22Rv1 (cell line): ENCODE data around the gene DPYSL5.

Experiments used
- H3K27ac ChIP-seq: fragments of 450-650 bp; 2 replicates; pipeline ENCODE4 v1.5.1; 2017
- ZFX ChIP-seq: fragments of 450-650 bp; IDR thresholded peaks from 2 replicates; pipeline ENCODE4 v1.6.1; 2017; ENCODE audit warnings: antibody characterized with exemption, borderline replicate concordance
- TF ChIP-seq, protein P1 (sequence below): fragments of 450-650 bp; IDR thresholded peaks from 2 replicates; pipeline ENCODE4 v1.5.1; 2017; ENCODE audit warnings: mild to moderate bottlenecking

The DPYSL5 gene

DNA sequence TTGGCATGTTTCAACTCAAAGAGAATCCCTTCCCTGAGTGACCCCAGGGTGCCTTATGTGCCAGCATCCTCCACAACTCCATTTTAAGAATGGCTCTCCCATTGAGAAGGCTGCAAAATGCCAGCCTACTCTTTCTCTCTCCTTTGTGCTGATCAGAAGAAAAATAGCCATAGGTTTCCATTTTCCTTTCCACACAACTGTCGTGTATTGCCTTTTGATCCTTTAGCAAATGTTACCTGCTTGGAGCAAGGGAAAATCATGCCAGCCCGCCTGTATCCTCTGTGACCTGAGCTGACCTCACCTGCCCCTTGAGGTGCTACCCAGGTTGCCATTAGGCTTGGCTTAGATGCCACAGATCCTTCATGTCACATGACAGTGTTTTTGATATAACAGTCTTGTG, 38.8 kb downstream of the DPYSL5 start:
- TF ChIP-seq ZFX, result no peak
- TF ChIP-seq, protein P1, sequence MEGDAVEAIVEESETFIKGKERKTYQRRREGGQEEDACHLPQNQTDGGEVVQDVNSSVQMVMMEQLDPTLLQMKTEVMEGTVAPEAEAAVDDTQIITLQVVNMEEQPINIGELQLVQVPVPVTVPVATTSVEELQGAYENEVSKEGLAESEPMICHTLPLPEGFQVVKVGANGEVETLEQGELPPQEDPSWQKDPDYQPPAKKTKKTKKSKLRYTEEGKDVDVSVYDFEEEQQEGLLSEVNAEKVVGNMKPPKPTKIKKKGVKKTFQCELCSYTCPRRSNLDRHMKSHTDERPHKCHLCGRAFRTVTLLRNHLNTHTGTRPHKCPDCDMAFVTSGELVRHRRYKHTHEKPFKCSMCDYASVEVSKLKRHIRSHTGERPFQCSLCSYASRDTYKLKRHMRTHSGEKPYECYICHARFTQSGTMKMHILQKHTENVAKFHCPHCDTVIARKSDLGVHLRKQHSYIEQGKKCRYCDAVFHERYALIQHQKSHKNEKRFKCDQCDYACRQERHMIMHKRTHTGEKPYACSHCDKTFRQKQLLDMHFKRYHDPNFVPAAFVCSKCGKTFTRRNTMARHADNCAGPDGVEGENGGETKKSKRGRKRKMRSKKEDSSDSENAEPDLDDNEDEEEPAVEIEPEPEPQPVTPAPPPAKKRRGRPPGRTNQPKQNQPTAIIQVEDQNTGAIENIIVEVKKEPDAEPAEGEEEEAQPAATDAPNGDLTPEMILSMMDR, result no peak
- H3K27ac ChIP-seq, result no peak overlapping the region

DNA sequence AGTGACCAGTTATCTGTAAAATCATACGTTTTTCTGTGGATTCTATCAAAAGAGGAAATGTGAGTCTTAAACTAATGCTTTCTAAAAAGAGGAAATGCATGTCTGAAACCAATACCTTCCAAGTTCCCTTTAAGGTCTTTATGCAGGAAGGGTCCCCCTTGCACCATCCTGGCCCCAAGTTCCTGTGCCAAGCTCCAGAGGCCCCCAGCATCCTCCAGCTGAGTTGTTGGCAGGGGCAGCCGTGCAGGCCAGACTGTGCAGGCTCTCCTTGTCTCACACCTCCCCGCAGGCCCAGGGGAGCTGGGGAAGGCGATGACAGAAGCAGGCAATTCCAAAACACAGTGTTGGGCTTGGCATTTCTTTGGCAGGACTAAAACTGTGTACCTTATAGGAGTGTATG, 39.2 kb downstream of the DPYSL5 start:
- no peak overlapping the region for H3K27ac ChIP-seq
- TF ChIP-seq ZFX, result no peak
- TF ChIP-seq, protein P1, result no peak

DNA sequence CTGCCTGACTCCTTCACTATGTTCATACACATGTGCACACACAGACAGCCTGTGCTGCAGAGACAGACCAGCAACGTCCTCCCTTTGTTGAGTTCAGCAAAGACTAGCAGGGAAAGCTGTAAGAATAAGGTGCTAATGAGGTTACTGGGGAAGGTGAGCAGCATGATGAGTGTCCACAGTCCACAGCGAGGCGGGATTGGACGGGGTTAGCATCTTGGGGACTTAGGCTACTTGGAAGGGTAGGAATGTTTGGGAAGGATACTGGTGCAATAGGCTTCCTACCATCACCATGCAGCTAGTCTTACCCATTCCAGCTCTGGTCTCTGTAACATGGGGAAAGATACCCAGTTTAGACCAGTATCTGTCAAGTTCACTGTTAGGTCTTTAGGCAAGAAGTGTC, 41.9 kb downstream of the DPYSL5 start:
- no peak overlapping the region for H3K27ac ChIP-seq
- TF ChIP-seq ZFX, result no peak

DNA sequence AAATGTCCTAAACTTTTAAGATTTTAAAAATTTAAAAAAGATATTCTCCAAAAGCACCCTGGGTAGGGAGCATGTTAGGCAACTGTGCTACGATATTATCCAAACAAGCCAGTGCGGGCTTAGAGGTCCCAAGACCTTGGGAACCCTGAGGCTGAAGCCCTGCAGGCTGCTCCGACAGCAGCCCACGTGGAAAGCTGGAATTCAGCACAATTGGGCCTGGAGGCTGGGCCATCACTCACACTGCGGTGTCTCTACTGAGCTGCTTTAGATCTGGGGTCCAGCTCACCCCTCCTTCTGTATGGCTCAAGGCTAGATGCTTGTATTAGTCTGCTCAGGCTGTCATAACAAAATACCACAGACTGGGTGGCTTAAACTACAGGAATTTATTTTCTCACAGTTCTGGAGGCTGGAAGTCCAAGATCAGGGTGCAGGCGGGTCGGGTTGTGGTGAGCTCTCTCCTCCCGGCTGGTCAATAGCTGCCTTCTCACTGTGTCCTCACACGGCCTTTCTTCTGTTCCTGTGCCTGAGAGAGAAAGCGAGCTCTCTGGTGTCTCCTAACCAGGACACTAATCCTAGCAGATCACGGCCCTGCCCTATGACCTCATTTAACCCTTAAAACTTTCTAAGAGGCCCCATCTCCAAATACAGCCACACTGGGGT, 42.5 kb downstream of the DPYSL5 start:
- H3K27ac ChIP-seq, result no peak overlapping the region
- TF ChIP-seq ZFX, result no peak
- TF ChIP-seq, protein P1, result no peak

DNA sequence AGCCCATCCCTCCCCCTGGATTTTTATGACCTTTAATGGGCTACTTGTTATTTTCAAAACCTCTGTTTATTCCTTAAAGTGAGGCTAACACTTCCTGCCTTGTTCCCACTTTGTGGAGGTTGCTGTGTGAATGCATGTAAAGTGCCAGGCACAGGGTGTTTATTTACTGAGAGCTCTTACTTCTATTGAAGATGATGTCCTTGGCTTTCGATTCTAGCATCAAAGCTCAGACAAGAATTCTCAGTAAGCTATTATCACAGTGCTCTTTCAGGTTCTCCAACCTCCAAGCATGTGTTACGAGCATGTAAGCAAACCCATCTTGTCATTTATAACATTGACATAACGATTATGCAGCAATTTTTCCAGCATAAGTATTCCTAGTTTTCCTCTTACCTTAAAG, 44.2 kb downstream of the DPYSL5 start:
- TF ChIP-seq, protein P1, result no peak
- no peak overlapping the region for H3K27ac ChIP-seq

DNA sequence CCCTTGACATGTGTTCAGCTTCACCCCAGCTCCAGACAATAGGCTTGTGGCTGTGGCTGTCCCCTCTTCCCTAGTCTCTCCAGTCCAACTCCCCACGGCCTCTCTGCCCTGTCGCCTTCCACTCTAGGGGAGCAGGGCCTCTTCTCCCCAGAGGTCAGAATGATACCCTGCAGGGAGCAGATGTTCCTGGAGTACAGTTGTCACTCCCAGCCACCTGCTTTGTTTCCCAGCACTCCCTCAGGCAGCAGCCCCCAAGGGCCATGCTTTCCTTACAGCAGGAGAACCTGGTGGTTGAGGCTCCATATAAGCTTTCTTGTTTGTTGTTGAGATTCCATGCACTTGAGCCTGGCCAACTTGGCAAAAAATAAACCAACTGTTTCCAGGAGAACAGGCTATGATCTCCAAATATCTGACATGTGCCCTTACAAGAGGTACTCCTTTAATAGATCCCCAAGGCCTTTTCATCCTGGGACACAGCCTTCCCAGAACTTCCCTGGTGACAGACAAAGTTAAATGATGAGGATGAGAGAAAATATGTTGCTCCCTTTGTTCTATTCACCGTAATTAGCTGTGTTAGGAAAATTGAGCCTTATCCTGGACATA, 45.1 kb downstream of the DPYSL5 start:
- H3K27ac ChIP-seq, result no peak overlapping the region
- TF ChIP-seq, protein P1, result no peak
- TF ChIP-seq ZFX, result no peak

DNA sequence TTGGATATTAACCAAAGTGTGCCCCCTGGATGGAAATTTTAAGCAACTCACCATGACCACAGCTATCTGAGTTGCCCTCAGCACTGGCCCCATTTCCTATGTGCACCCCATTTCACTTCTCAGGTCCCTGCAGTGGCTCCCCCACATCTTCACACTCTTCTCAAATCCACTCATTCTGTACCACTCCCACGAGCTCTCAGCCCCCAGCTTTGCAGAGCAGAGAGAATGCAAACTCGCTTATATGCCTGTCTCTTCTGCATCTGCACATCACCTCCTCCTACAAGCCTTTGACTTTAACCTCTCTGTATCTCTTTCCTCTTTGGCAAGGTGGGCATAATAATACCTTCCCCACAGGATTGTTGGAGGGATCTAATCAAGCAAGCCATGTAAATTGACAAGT, 46.2 kb downstream of the DPYSL5 start:
- H3K27ac ChIP-seq, result no peak overlapping the region

More for the DNA sequence above, 46.2 kb downstream of the DPYSL5 start:
- TF ChIP-seq ZFX, result no peak
- TF ChIP-seq, protein P1, result no peak
